H1 (cell line): ENCODE data around the gene GRIK1. TPM values are rescaled to one million over a fixed set of nuclear protein-coding genes. Genes with fewer than 3 reads are reported as not detected.

Source experiments
- CTCF ChIA-PET: fragments of 300-600 bp; sonication (Branson Sonifier 250); formaldehyde crosslinking; loops from one replicate; lab custom pipeline; 2021; ENCODE audit not compliant: partially characterized antibody; lab: Charles Lee
- POLR2A ChIA-PET: fragments of 300-600 bp; sonication (Branson Sonifier 250); formaldehyde crosslinking; loops from one replicate; lab custom pipeline; 2021; ENCODE audit warnings: inconsistent platforms; ENCODE audit not compliant: partially characterized antibody; lab: Charles Lee
- DNase-seq, 2 experiments: peaks; one replicate each; pipeline versions ENCODE4 v3.0.0 to v3.0.0-alpha.2; 2010 to 2022; ENCODE audit warnings: low spot score in 2 of 2, low read depth in 1 of 2, mixed read lengths in 1 of 2
- FAIRE-seq: peaks from 2 replicates; lab custom pipeline; 2011; peaks lifted over from hg19 to GRCh38; lab: Jason Lieb, UNC
- H2AFZ ChIP-seq: 2 replicates; pipeline ENCODE4 v1.8.1; 2012; ENCODE audit warnings: low read length, inconsistent platforms
- H2AK5ac ChIP-seq: 2 replicates; pipeline ENCODE4 v1.6.1; 2013; ENCODE audit warnings: low read depth, low read length
- H2BK120ac ChIP-seq: replicated peaks from 2 replicates; pipeline ENCODE3; 2013; ENCODE audit warnings: low read depth, low read length, inconsistent platforms
- H2BK12ac ChIP-seq: 2 replicates; pipeline ENCODE4 v1.6.1; 2013; ENCODE audit warnings: low read depth, low read length
- H2BK15ac ChIP-seq: 2 replicates; pipeline ENCODE4 v1.6.1; 2013; ENCODE audit warnings: low read length
- H2BK20ac ChIP-seq: 2 replicates; pipeline ENCODE4 v1.6.1; 2013; ENCODE audit warnings: low read length
- H2BK5ac ChIP-seq: 2 replicates; pipeline ENCODE4 v1.6.1; 2013; ENCODE audit warnings: low read depth, low read length
- H3K14ac ChIP-seq: 2 replicates; pipeline ENCODE4 v1.6.1; 2013; ENCODE audit warnings: inconsistent platforms; ENCODE audit not compliant: insufficient read length
- H3K18ac ChIP-seq: 2 replicates; pipeline ENCODE4 v1.6.1; 2013; ENCODE audit warnings: low read length; ENCODE audit errors: extremely low read depth
- H3K23ac ChIP-seq: 2 replicates; pipeline ENCODE4 v1.6.1; 2013; ENCODE audit warnings: inconsistent platforms; ENCODE audit not compliant: insufficient read length
- H3K23me2 ChIP-seq: 2 replicates; pipeline ENCODE4 v1.6.1; 2013; ENCODE audit warnings: low read depth, low read length
- H3K27ac ChIP-seq: 2 replicates; pipeline ENCODE4 v1.6.1; 2011; ENCODE audit warnings: low read depth, low read length, inconsistent platforms
- H3K27me3 ChIP-seq, 4 experiments: replicated peaks in 1 of 4; 1 replicate in 1 of 4; 2 replicates in 3 of 4; pipeline versions ENCODE4 v1.6.1 to v1.8.1; 2011 to 2013; ENCODE audit warnings: low read length in 3 of 4, mild to moderate bottlenecking in 3 of 4, inconsistent platforms in 2 of 4, mixed read lengths in 2 of 4, moderate library complexity in 1 of 4; ENCODE audit not compliant: control insufficient read depth in 3 of 4, insufficient read depth in 3 of 4; ENCODE audit errors: extremely low read depth in 1 of 4
- H3K36me3 ChIP-seq, 4 experiments: 2 replicates each; pipeline versions ENCODE4 v1.6.1 to v1.8.1; 2011 to 2013; ENCODE audit warnings: mild to moderate bottlenecking in 4 of 4, low read length in 3 of 4, moderate library complexity in 2 of 4, control low read depth in 1 of 4, inconsistent platforms in 1 of 4; ENCODE audit not compliant: insufficient read depth in 4 of 4, control insufficient read depth in 2 of 4
- H3K4ac ChIP-seq: replicated peaks from 2 replicates; pipeline ENCODE3; 2013; ENCODE audit warnings: low read length, low read depth, mixed read lengths, inconsistent platforms; ENCODE audit not compliant: insufficient read length
- H3K4me1 ChIP-seq, 4 experiments: replicated peaks in 1 of 4; 1 replicate in 1 of 4; 2 replicates in 3 of 4; pipeline versions ENCODE4 v1.6.1 to v1.8.1; 2011 to 2013; ENCODE audit warnings: low read length in 3 of 4, inconsistent platforms in 2 of 4, mixed read lengths in 1 of 4; ENCODE audit not compliant: insufficient read depth in 4 of 4, control insufficient read depth in 3 of 4
- H3K4me2 ChIP-seq, 2 experiments: 2 replicates each; pipeline versions ENCODE4 v1.6.1 to v1.8.1; 2011 to 2013; ENCODE audit warnings: low read depth in 2 of 2, low read length in 2 of 2, control low read depth in 1 of 2, inconsistent platforms in 1 of 2, mild to moderate bottlenecking in 1 of 2; ENCODE audit not compliant: insufficient read depth in 1 of 2
- H3K4me3 ChIP-seq, 4 experiments: fragments of 200-600, 300-600 bp in 1 of 4; sonication (generic), shearing (Covaris generic), sonication (Bioruptor Twin) in 1 of 4; 2 replicates each; pipeline versions ENCODE4 v1.5.1 to v1.8.1; 2011 to 2016; ENCODE audit warnings: low read length in 4 of 4, low read depth in 3 of 4, control low read depth in 2 of 4, inconsistent platforms in 2 of 4, mild to moderate bottlenecking in 2 of 4, mixed read lengths in 1 of 4, moderate library complexity in 1 of 4; ENCODE audit not compliant: insufficient read depth in 2 of 4; ENCODE audit errors: extremely low read depth in 1 of 4
- H3K56ac ChIP-seq: replicated peaks from 2 replicates; pipeline ENCODE3; 2013; ENCODE audit warnings: low read depth, mild to moderate bottlenecking, mixed read lengths, low read length, inconsistent platforms; ENCODE audit not compliant: insufficient read length
- H3K79me1 ChIP-seq: 2 replicates; pipeline ENCODE4 v1.6.1; 2013; ENCODE audit warnings: low read depth, low read length, control low read depth
- H3K79me2 ChIP-seq, 2 experiments: 2 replicates each; pipeline versions ENCODE4 v1.6.1 to v1.8.1; 2012 to 2013; ENCODE audit warnings: low read length in 2 of 2, mild to moderate bottlenecking in 2 of 2, inconsistent platforms in 1 of 2; ENCODE audit not compliant: insufficient read depth in 2 of 2, control insufficient read depth in 1 of 2
- H3K9ac ChIP-seq, 4 experiments: replicated peaks in 1 of 4; 1 replicate in 1 of 4; 2 replicates in 3 of 4; pipeline versions ENCODE4 v1.6.1 to v1.8.1; 2011 to 2013; ENCODE audit warnings: low read depth in 3 of 4, low read length in 3 of 4, control low read depth in 2 of 4, mild to moderate bottlenecking in 2 of 4, moderate library complexity in 2 of 4, inconsistent platforms in 1 of 4; ENCODE audit errors: extremely low read depth in 1 of 4
- H3K9me3 ChIP-seq, 2 experiments: 2 replicates each; pipeline versions ENCODE4 v1.6.1 to v1.8.1; 2012 to 2013; ENCODE audit warnings: mild to moderate bottlenecking in 2 of 2, moderate library complexity in 2 of 2, control low read depth in 1 of 2, inconsistent platforms in 1 of 2, low read depth in 1 of 2, low read length in 1 of 2, mixed read lengths in 1 of 2; ENCODE audit not compliant: insufficient read depth in 2 of 2
- H4K20me1 ChIP-seq, 2 experiments: replicated peaks in 1 of 2; 2 replicates each; pipeline versions ENCODE3 to v1.8.1; 2011 to 2013; ENCODE audit warnings: inconsistent platforms in 2 of 2, low read length in 2 of 2, mild to moderate bottlenecking in 1 of 2; ENCODE audit not compliant: insufficient read depth in 2 of 2, control insufficient read depth in 1 of 2
- H4K5ac ChIP-seq: 2 replicates; pipeline ENCODE4 v1.6.1; 2013; ENCODE audit warnings: low read length, low read depth, mixed read lengths, inconsistent platforms; ENCODE audit not compliant: insufficient read length
- H4K8ac ChIP-seq: 2 replicates; pipeline ENCODE4 v1.8.0; 2013; ENCODE audit warnings: mild to moderate bottlenecking, moderate library complexity, low read length, inconsistent platforms; ENCODE audit not compliant: insufficient read depth; ENCODE audit errors: extremely low read depth
- H4K91ac ChIP-seq: replicated peaks from 2 replicates; pipeline ENCODE3; 2013; ENCODE audit warnings: low read length, mixed read lengths, inconsistent platforms; ENCODE audit not compliant: insufficient read length
- BCL11A ChIP-seq, 2 experiments: IDR thresholded peaks; one replicate each; pipeline ENCODE4 v1.6.1; 2011; ENCODE audit warnings: low read depth in 2 of 2, low read length in 2 of 2, mild to moderate bottlenecking in 2 of 2
- CEBPB ChIP-seq: IDR thresholded peaks from 2 replicates; pipeline ENCODE4 v1.6.1; 2012; ENCODE audit warnings: low read depth, low read length
- CHD1 ChIP-seq: IDR thresholded peaks from 2 replicates; pipeline ENCODE4 v1.6.1; 2012; ENCODE audit warnings: low read depth, low read length, improper control_type of control experiment
- CHD2 ChIP-seq: IDR thresholded peaks from 2 replicates; pipeline ENCODE4 v1.6.1; 2012; ENCODE audit warnings: low read length, improper control_type of control experiment
- CTBP2 ChIP-seq: IDR thresholded peaks from 2 replicates; pipeline ENCODE4 v1.7.0; 2011; ENCODE audit warnings: borderline replicate concordance, mild to moderate bottlenecking, moderate library complexity, mixed read lengths, low read length; ENCODE audit not compliant: insufficient read depth, insufficient read length
- GTF2F1 ChIP-seq: IDR thresholded peaks from 2 replicates; pipeline ENCODE4 v1.6.1; 2012; ENCODE audit warnings: low read depth, low read length, improper control_type of control experiment, borderline replicate concordance
- HDAC2 ChIP-seq, 2 experiments: fragments of 300-600 bp in 1 of 2; sonication (generic) in 1 of 2; IDR thresholded peaks; 2 replicates each; pipeline ENCODE4 v1.6.1; 2011 to 2012; ENCODE audit warnings: low read depth in 2 of 2, low read length in 2 of 2, mild to moderate bottlenecking in 2 of 2, moderate library complexity in 2 of 2, borderline replicate concordance in 1 of 2, inconsistent platforms in 1 of 2
- KDM4A ChIP-seq: IDR thresholded peaks from one replicate; pipeline ENCODE4 v1.7.1; 2012; ENCODE audit warnings: low read depth, mild to moderate bottlenecking, moderate library complexity, low read length, inconsistent platforms; ENCODE audit not compliant: severe bottlenecking
- KDM5A ChIP-seq: fragments of 200-600 bp; IDR thresholded peaks from 2 replicates; pipeline ENCODE4 v1.7.1; 2012; ENCODE audit warnings: mild to moderate bottlenecking, low read length, inconsistent platforms, mixed read lengths
- PHF8 ChIP-seq: fragments of 200-600 bp; sonication (generic); conservative IDR thresholded peaks from 2 replicates; pipeline ENCODE4 v1.7.1; 2012; ENCODE audit warnings: low read depth, mild to moderate bottlenecking, inconsistent platforms, low read length, moderate library complexity
- POLR2A ChIP-seq, 2 experiments: IDR thresholded peaks; 1 replicate in 1 of 2; 2 replicates in 1 of 2; pipeline ENCODE4 v1.6.1; 2011; ENCODE audit warnings: low read depth in 2 of 2, low read length in 2 of 2, mild to moderate bottlenecking in 2 of 2; ENCODE audit errors: control extremely low read depth in 1 of 2
- RAD21 ChIP-seq, 2 experiments: IDR thresholded peaks in 1 of 2; conservative IDR thresholded peaks in 1 of 2; 2 replicates each; pipeline ENCODE4 v1.6.1; 2011; ENCODE audit warnings: low read depth in 2 of 2, low read length in 2 of 2, improper control_type of control experiment in 1 of 2, inconsistent platforms in 1 of 2, mild to moderate bottlenecking in 1 of 2, moderate library complexity in 1 of 2
- TBP ChIP-seq: IDR thresholded peaks from 2 replicates; pipeline ENCODE4 v1.6.1; 2011; ENCODE audit warnings: low read depth, low read length, improper control_type of control experiment
- TCF12 ChIP-seq: IDR thresholded peaks from 2 replicates; pipeline ENCODE4 v1.6.1; 2011; ENCODE audit warnings: low read depth, mild to moderate bottlenecking, low read length
- TEAD4 ChIP-seq: IDR thresholded peaks from 2 replicates; pipeline ENCODE4 v1.6.1; 2012; ENCODE audit warnings: low read depth, low read length, inconsistent platforms, mixed read lengths
- WGBS, 2 experiments: shearing (Covaris generic) in 1 of 2; methylation state at CpG; one replicate each; pipeline versions ENCODE4 v1.1.6 to v1.1.7; 2013 to 2015; ENCODE audit warnings: low lambda C conversion rate in 2 of 2, mixed read lengths in 2 of 2, inconsistent platforms in 1 of 2, low coverage in 1 of 2, missing lambda C conversion rate in 1 of 2; ENCODE audit not compliant: insufficient replicate concordance in 2 of 2, insufficient coverage in 1 of 2, insufficient read length in 1 of 2; ENCODE audit errors: extremely low coverage in 1 of 2, missing lambda C conversion rate in 1 of 2; 5-methylcytosine and 5-hydroxymethylcytosine counted together
- polyA plus RNA-seq, 7 experiments: library from polyadenylated mRNA; depleted of rRNA in 3 of 7; stranded (reverse) in 5 of 7; unstranded in 2 of 7; fragments of >200 nt in 5 of 7; fragments of 200-250 nt in 2 of 7; gene quantifications; 1 replicate in 5 of 7; 2 replicates in 1 of 7; 4 replicates in 1 of 7; pipeline versions ENCODE4 v1.2.1 to v1.2.3, GENCODE V29; 2011 to 2013; ENCODE audit warnings: missing spikeins in 2 of 7, mixed read lengths in 2 of 7
- total RNA-seq: library from RNA; stranded (reverse); fragmentation: NEBNext Ultra II Directional; extraction: Animal tissue kit (Norgen Biotek cat#: 25700); gene quantifications from 2 replicates; pipeline ENCODE4 v1.2.1, GENCODE V29; 2021

The GRIK1 gene
- total and polyA plus RNA-seq, 2 of the 8 experiments (the other 6 are each of a cell fraction or from before 2014, with no cell fraction given) = 0.11 to 0.32 TPM

DNA sequence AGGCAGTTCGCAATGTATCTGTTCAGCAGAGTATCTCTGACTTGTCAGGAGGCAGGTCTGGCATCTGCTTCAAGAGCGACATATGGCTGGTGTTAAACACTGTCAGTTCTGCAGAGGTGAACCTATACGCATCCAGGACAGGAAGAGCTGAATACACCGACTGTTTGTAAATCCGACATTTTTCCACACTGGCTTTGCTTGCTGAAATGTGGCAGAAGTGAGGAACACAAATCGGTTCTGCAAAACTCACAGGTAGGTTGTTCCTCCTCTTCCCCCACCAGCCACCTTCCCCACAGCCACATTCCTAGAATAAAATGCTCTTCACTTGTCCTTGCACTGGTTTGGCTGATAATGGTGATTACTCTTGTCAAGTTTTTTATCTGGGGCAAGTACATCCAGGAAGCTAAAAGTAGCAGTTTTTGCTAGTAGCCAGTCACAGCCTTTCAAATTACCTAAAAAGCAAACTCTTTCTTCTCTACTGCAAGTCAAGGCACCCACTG, 289.2 kb downstream of the GRIK1 start:
- H3K4ac ChIP-seq = no peak overlapping the region
- FAIRE-seq (no peak), DNase-seq (no peak)
- H3K79me1 ChIP-seq = no peaks in the 10 kb centered on the region
- no peaks in the 10 kb centered on the region for H3K23me2 ChIP-seq
- H3K4me1 ChIP-seq = no peaks in the 10 kb centered on the region
- POLR2A ChIA-PET = no interaction called here
- H2BK12ac ChIP-seq = no peak overlapping the region
- no peak overlapping the region for H2BK20ac ChIP-seq
- no peaks in the 10 kb centered on the region for H4K20me1 ChIP-seq
- H3K4me2 ChIP-seq = no peak overlapping the region
- no peak overlapping the region for H3K14ac ChIP-seq
- no peak overlapping the region for H3K18ac ChIP-seq
- no peak overlapping the region for H3K23ac ChIP-seq
- no peak overlapping the region for H4K8ac ChIP-seq
- no peak overlapping the region for H3K56ac ChIP-seq
- no peak overlapping the region for H3K9ac ChIP-seq
- no peak overlapping the region for H2BK5ac ChIP-seq
- no peak overlapping the region for H2AK5ac ChIP-seq
- CTCF ChIA-PET = interaction anchor here (0.6 to 0.9 kb wide), 2 partner anchors 438 to 813 kb away, joined by 3 to 6 read pairs; no protein-coding TSS in a partner anchor
- peak overlapping the region; percentile 8 for H2AFZ ChIP-seq
- no peak overlapping the region for H4K91ac ChIP-seq
- no peak overlapping the region for H3K27ac ChIP-seq
- H4K5ac ChIP-seq = no peak overlapping the region
- H3K79me2 ChIP-seq = no peaks in the 10 kb centered on the region
- no peaks in the 10 kb centered on the region for H3K36me3 ChIP-seq
- no peaks in the 10 kb centered on the region for H3K27me3 ChIP-seq
- no peak overlapping the region for H3K4me3 ChIP-seq
- H2BK15ac ChIP-seq = no peak overlapping the region
- H3K9me3 ChIP-seq = no peaks in the 10 kb centered on the region
- H2BK120ac ChIP-seq = no peak overlapping the region
- 96% methylated on average over 6 of the region's 6 CpGs; no CpG with 5 or more reads in 1 of the 2 experiments for WGBS, 2 experiments
- no peak for TF ChIP-seq CHD2
- TF ChIP-seq RAD21 (IDR thresholded peaks at IDR 0.05 in 1 of 2, conservative IDR thresholded peaks at IDR 0.05 in 1 of 2; ENCODE audit: low read depth in 2 of 2, low read length in 2 of 2) = no peak
- TF ChIP-seq CHD1 = no peak
- no peak for TF ChIP-seq KDM4A
- TF ChIP-seq TCF12 = no peak
- no peak for TF ChIP-seq GTF2F1
- no peak for TF ChIP-seq BCL11A (IDR thresholded peaks at IDR 0.05; ENCODE audit: low read depth in 2 of 2, low read length in 2 of 2)
- no peak for TF ChIP-seq CTBP2
- TF ChIP-seq TBP = no peak
- no peak for TF ChIP-seq POLR2A (IDR thresholded peaks at IDR 0.05; ENCODE audit: control extremely low read depth in 1 of 2, low read depth in 2 of 2, low read length in 2 of 2)
- no peak for TF ChIP-seq KDM5A
- no peak for TF ChIP-seq PHF8
- TF ChIP-seq CEBPB = no peak
- no peak for TF ChIP-seq HDAC2 (IDR thresholded peaks at IDR 0.05; ENCODE audit: borderline replicate concordance in 1 of 2, low read depth in 2 of 2, low read length in 2 of 2)
- no peak for TF ChIP-seq TEAD4
